Right lobe of liver (tissue), 4 donors: ENCODE results near the gene ARPC1B.

ENCODE experiments used
- CTCF ChIP-seq, 4 donors: fragments of 200-600 bp in 3 of 4; fragments of 450-650 bp in 1 of 4; IDR thresholded peaks; one replicate each; pipeline versions ENCODE4 v1.5.1 to v1.8.0; 2016 to 2022; ENCODE audit warnings: antibody characterized with exemption in 4 of 4, mild to moderate bottlenecking in 2 of 4
- POLR2A ChIP-seq: fragments of 450-650 bp; IDR thresholded peaks from one replicate; pipeline ENCODE4 v1.6.1; 2017; ENCODE audit warnings: antibody characterized with exemption, mild to moderate bottlenecking
- donor health status: DM: no; HTN: no; CAD: no.
- donor health status: DM: no; HTN: no; CAD: no.
- donor health status: DM: no; HTN: yes; CAD: no.

GRCh38 chr7:99363286-99363685 is 11.2 kb upstream of the ARPC1B start:
- TF ChIP-seq CTCF (IDR thresholded peaks at IDR 0.05) (no peak), POLR2A (no peak)
